Psoas muscle (tissue), 8 donors: ENCODE measurements around the gene RPS6KA2. TPM values are rescaled to one million over a fixed set of nuclear protein-coding genes. Genes with fewer than 3 reads are reported as not detected.

ENCODE experiments used
- ATAC-seq, 4 donors: fragments of 200-7000 bp; cut with Tn5 transposase; one replicate each; pipeline ENCODE4 v1.9.1; 2020; ENCODE audit warnings: moderate library complexity in 3 of 4, mild to moderate bottlenecking in 2 of 4
- DNase-seq, 2 donors: peaks; one replicate each; pipeline ENCODE4 v3.0.0-alpha.2; 2020
- H3K27ac ChIP-seq: fragments of 200-600 bp; one replicate; pipeline ENCODE4 v1.8.0; 2022
- H3K27me3 ChIP-seq, 3 donors: fragments of 200-600 bp in 1 of 3; one replicate each; pipeline versions ENCODE4 v1.6.1 to v1.8.0; 2013 to 2022; ENCODE audit warnings: low read length in 2 of 3, mild to moderate bottlenecking in 2 of 3, moderate library complexity in 1 of 3; ENCODE audit not compliant: insufficient read depth in 3 of 3
- H3K36me3 ChIP-seq, 2 donors: fragments of 200-600 bp in 1 of 2; one replicate each; pipeline versions ENCODE4 v1.6.1 to v1.8.0; 2013 to 2022; ENCODE audit warnings: low read depth in 1 of 2, mild to moderate bottlenecking in 1 of 2, moderate library complexity in 1 of 2; ENCODE audit not compliant: insufficient read depth in 1 of 2
- H3K4me1 ChIP-seq: fragments of 200-600 bp; one replicate; pipeline ENCODE4 v1.8.0; 2022
- H3K4me3 ChIP-seq: fragments of 200-600 bp; one replicate; pipeline ENCODE4 v1.8.0; 2022; ENCODE audit warnings: mild to moderate bottlenecking
- H3K9me3 ChIP-seq: fragments of 200-600 bp; one replicate; pipeline ENCODE4 v1.8.0; 2022
- CTCF ChIP-seq: fragments of 200-600 bp; IDR thresholded peaks from one replicate; pipeline ENCODE4 v1.8.0; 2022; ENCODE audit warnings: antibody characterized with exemption
- WGBS, 3 donors: extraction: QIAGEN DNeasy Blood & Tissue Kit; methylation state at CpG; one replicate each; pipeline versions ENCODE4 v1.1.6 to v1.1.7; 2013; 5-methylcytosine and 5-hydroxymethylcytosine counted together
- intact Hi-C, 2 donors: fragments of 100-400 bp; cut with DNase I; formaldehyde crosslinking; loops; one replicate each; pipeline versions ENCODE4 v1.11.0 to v1.14.2; 2022
- polyA plus RNA-seq, 3 donors: library from polyadenylated mRNA; stranded (reverse); fragments of 200-250 nt; gene quantifications; one replicate each; pipeline ENCODE4 v1.2.3, GENCODE V29; 2013
- total RNA-seq, 4 donors: library from RNA; stranded (reverse); fragmentation: NEBNext Ultra II Directional in 2 of 4; extraction: Animal tissue kit (Norgen Biotek cat#: 25700) in 2 of 4; gene quantifications; one replicate each; pipeline versions ENCODE4 v1.2.1 to v1.2.4, GENCODE V29; 2021 to 2023
- donor health status: healthy with polysubstance abuse.
- donor health status: DM: no; HTN: no; CAD: no; lungs with moderate emphysema.
- donor health status: Bipolar disorder and iron deficiency.
- donor health status: healthy.
- donor health status: DM: yes; HTN: yes; CAD: no.
- donor health status: DM: no; HTN: no; CAD: no.
- donor health status: DM: no; HTN: no; CAD: no.
- donor health status: DM: yes; HTN: yes; CAD: no.

Gene RPS6KA2
- total and polyA plus RNA-seq, 7 donors, result 7.8 to 40.4 (median 20.0) TPM

- DNase-seq (no peak), ATAC-seq (peak in 1 of 4 donors; percentile 5)
- Histone ChIP-seq H3K27me3 (no peaks in the 10 kb centered on the region), H3K36me3 (peaks cover 4 to 49% of the 10 kb centered on the region in 2 donors), H3K4me3 (no peak overlapping the region), H3K4me1 (peaks cover 8% of the 10 kb centered on the region), H3K27ac (no peak overlapping the region), H3K9me3 (no peaks in the 10 kb centered on the region)
- intact Hi-C loops, result no loop called here
- TF ChIP-seq CTCF, result no peak
- 84 to 86% (median 85%) methylated on average over 12 of the region's 12 CpGs for WGBS, 3 donors
Measured at GRCh38 chr6:166503167-166503744, 123.8 kb downstream of the RPS6KA2 start.

GRCh38 chr6:166502453-166502852 is 124.6 kb downstream of the RPS6KA2 start:
- Histone ChIP-seq H3K27ac (no peak overlapping the region), H3K9me3 (no peaks in the 10 kb centered on the region), H3K36me3 (peaks cover 4 to 53% of the 10 kb centered on the region in 2 donors), H3K4me3 (no peak overlapping the region), H3K27me3 (no peaks in the 10 kb centered on the region), H3K4me1 (peaks cover 8% of the 10 kb centered on the region)
- TF ChIP-seq CTCF, result no peak
- peak in 3 of 4 donors; percentile 57 to 70 (median 62) for ATAC-seq
- DNase-seq, result no peak
- WGBS, 3 donors, result 37 to 62% (median 43%) methylated on average over 14 of the region's 14 CpGs
- intact Hi-C loops, result no loop called here

- Histone ChIP-seq H3K27me3 (no peaks in the 10 kb centered on the region), H3K4me1 (peaks cover 8% of the 10 kb centered on the region), H3K9me3 (no peaks in the 10 kb centered on the region), H3K27ac (no peak overlapping the region), H3K36me3 (peaks cover 6 to 64% of the 10 kb centered on the region in 2 donors), H3K4me3 (no peak overlapping the region)
- ATAC-seq (no peak), DNase-seq (no peak)
- 86 to 93% (median 91%) methylated on average over 14 of the region's 14 CpGs for WGBS, 3 donors
- TF ChIP-seq CTCF, result no peak
- intact Hi-C loops, result no loop called here
Measured at GRCh38 chr6:166501246-166501645, 125.8 kb downstream of the RPS6KA2 start.

- intact Hi-C loops, result no loop called here
- ATAC-seq, result no peak
- H3K27me3 ChIP-seq, result no peaks in the 10 kb centered on the region
- H3K36me3 ChIP-seq, result peaks cover 6 to 66% of the 10 kb centered on the region in 2 donors
- H3K9me3 ChIP-seq, result no peaks in the 10 kb centered on the region
- no peak overlapping the region for H3K4me3 ChIP-seq
- peaks cover 8% of the 10 kb centered on the region for H3K4me1 ChIP-seq
- DNase-seq, result no peak
- no peak for TF ChIP-seq CTCF
- 76 to 92% (median 81%) methylated on average over 7 of the region's 7 CpGs for WGBS, 3 donors
- no peak overlapping the region for H3K27ac ChIP-seq
Measured at GRCh38 chr6:166500246-166500645, 126.8 kb downstream of the RPS6KA2 start.
